CD1c-positive myeloid dendritic cell (primary cell): Measurements from ENCODE around the gene PLA2G4B.

Experiments used
- DNase-seq: peaks from one replicate; pipeline ENCODE4 v3.0.0-alpha.2; 2016; ENCODE audit errors: extremely low spot score

PLA2G4B gene

DNA sequence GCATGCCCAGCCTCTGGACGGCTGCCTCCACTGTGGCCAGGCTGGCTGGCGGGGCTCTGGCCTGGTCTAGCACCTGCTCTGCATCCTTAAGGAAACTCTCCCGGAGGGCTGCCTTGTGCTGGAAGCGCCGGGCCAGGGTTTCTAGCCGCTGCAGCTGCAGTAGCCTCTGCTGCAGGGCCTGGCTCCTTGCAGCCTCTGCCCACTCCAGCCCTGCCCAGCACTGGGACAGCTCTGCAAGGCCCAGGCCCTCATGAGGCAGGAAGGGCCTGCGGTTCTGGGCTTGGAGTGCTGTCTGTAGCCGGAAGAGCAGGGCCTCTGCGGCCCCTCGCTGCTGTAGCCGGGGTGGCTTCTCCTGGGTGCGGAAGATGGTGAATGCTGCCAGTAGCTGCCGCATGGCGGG, 47.2 kb downstream of the PLA2G4B start:
- no peak for DNase-seq

DNA sequence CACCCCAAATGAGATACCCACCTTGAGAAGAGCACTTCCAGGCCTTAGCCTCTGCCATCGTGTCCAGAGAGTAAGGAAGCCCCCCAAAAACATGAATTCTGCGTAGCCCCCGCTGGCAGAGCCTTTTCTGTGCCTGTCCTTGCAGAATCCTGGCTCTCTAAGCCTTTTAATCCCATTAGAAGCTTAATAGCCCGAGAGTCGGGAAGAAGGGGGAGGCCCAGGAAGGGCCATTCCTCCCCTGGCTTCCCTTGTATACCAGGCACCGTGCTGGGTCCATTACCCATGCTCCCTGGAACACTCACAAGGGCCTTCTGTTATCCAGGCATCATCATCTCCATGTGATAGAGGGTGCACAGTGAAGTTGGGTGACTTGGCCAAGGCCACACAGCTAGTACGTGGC, 48.1 kb downstream of the PLA2G4B start:
- no peak for DNase-seq

GRCh38 chr15:41887161-41887560, 48.5 kb downstream of the PLA2G4B start:
- DNase-seq: no peak

- no peak for DNase-seq
These were observed 49.2 kb downstream of the PLA2G4B start for GRCh38 chr15:41887893-41888292.

- DNase-seq: peak; percentile 27
These were observed 50.1 kb downstream of the PLA2G4B start for GRCh38 chr15:41888662-41889253.

- no peak for DNase-seq
These were observed 51.5 kb downstream of the PLA2G4B start for GRCh38 chr15:41890050-41890690.

- no peak for DNase-seq
These were observed 52.6 kb downstream of the PLA2G4B start for GRCh38 chr15:41891226-41891625.

DNA sequence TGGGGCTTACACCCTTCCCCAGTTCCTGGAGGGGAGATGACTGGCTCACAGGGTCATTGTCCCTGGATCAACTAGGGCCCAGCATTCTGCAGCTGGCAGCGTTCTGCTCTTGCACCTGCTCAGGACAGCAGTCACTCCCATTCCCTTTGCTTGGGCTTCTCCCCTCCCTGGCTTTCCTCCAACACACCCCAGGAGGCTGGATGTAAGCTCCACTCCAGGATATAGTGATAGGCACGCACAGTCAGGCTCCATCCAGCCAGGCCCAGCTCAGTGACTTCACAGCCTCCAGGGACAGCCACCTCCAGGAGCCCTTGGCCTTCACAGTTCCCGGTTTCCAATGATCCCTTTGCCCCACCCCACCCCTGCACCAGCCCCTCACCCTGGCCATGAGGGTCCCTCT, 53.3 kb downstream of the PLA2G4B start:
- no peak for DNase-seq

- no peak for DNase-seq
These were observed 54.2 kb downstream of the PLA2G4B start for GRCh38 chr15:41892621-41893421.

DNA sequence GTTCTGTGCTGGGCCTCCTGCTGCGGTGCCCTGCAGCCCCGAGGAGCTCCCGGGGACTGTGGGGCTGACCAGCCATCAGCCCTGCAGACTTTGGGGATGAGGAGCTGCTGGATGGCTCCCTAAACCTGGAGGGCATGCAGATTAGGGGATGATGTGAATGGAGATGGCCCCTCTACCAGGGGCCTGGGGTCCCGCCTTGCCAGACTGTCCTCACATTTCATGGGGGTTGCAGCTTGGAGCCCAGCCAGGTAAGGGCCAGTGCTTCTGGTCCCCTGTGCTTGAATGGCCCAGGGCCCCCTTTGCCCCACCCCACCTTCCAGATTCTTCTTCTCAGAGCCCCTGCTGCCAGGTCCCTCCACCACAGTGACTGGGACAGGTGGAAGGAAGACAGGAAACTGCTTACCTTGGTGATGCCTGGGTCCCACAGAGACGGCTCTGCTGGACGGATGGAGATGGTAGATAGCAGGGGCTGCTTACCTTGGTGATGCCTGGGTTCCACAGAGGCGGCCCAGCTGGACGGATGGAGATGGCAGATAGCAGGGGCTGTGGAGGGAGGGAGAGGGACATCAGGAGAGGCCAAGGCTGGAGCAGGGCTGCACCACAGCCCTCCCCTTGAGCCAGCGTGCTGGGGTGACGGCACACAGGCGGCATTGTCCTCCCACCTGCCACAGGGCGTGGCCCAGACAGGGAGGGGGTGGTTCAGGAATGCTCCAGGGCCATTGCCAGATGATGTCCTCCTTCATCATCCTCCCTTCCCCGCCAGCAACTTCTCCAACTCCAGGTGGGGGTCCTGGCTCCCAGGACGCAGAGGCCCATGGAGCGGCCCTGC, 55.0 kb downstream of the PLA2G4B start, which contains the start of gene SPTBN5:
Gene SPTBN5, minus strand, starts transcription at position 632 of the 829 bp plus-strand sequence. Its CDS starts 556 bp downstream, at position 76.
- DNase-seq: no peak

DNA sequence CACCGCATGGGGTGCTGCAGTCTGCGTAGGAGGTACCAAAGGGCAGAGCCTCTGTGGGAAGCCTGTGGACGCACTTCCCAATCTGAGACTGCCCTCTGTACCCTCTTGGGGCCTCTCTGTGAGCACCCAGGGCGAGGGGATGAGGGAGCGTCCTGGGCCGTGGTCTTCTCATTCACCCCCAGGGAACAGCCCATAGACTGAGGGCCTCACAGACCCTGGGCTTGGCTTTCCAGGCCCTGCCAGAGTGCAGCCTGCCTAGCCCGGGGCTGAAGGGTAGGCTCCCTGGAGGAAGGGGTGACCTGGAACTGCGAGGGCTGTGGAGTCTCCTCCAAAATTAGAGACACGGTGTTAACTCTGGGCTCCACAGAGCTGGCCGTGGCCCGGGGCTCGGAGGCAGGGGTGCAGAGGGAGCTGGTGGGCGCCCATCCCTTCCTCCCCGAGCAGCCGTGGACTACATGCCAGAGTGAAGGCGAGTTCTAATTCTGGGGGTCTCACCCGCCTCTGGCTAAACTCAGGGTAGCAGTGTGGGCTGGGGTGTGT, 55.7 kb downstream of the PLA2G4B start:
- DNase-seq: no peak

DNA sequence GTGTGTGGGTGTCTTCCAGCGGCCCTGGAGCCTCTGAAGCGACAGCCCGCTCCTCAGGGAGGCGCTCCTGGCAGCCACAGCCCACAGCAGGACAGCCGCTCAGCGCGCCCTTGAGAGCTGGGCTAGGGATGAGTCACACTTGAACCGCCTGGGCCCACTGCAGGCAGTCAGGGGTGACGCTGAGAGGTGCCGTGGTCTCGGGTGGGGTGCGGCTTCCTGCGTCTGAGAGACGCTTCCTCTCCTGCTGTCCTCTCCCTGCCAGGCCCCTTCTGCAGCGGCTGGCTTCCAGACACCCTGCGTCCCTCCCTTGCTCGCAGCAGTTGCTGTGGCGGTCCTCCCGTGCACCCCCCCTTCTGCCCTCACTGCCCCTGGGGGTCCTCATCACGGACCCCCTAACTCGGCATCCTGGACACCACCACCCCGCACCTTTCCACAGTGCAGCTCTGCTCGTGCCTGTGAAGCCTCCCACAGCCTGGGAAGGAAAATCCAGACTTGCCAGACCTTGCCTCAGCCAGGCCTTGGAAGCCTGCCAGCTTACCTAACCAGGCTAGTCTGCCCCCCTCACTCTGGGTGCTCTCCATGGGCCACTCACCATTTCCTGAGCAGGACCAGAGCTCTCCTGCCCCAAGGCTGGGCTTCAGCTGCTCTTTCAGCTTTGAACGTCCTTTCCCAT, 56.3 kb downstream of the PLA2G4B start:
- peak; percentile 80 for DNase-seq

GRCh38 chr15:41895491-41895890, 56.8 kb downstream of the PLA2G4B start:
- no peak for DNase-seq

DNA sequence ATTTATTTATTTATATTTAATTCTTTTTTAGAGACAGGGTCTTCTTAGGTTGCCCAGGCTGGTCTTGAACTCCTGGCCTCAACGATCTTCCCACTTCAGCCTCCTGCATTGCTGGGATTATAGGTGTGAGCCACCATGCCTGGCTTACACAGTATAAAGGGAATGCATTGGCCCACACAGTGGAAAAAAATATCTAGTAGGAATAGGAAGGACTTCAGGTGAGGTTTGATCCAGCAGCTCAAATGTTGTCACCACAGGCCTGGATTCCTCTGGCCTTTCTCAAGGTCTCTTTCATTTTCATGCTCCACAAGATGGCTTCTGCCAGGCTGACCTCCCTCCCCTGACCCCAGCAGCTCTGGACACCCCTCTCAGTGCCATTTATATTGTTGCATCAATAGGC, 57.3 kb downstream of the PLA2G4B start:
- DNase-seq: no peak

DNA sequence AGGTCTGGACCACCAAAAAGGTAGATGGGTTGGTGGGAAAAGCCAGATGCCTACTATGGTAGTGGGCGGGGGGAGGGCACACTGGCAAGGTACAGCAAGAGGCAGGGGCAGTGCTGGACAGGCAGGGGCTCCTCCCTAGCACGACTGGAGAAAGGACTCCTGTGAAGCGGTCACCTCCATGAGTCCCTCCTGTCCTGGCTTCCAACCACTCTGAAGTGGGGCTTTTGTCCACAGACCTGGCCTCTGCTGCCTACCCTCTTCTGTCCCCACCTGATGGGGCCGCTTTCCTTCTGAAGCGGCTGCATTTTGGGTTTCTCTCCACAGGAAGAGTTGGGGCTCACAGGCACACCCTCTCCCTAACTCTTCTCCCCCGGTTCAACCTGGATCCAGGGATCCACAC, 57.9 kb downstream of the PLA2G4B start:
- DNase-seq: no peak

DNA sequence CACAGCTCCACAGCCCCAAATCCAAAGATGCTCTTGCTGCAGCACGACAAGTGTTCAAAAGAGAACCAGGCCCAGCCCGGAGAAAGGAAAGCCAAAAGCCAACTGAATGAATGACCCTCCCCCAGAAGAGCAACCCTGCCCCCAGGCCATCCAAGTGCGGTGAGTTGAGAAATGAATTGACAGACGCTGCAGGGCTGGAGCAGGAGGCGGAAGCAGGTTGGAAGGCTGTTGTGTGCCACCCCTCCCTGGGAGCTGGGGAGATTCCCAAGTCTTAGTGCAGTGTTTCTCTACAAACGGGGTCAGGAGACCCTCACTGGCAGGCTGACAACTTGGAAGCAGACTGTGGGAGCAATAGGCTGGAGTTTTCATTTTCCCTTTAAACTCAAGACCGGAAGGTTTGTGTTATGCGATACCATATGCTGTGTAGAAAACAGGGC, 58.7 kb downstream of the PLA2G4B start:
- no peak for DNase-seq
